ENCODE results near the gene SPRED2. TPM values are rescaled to one million over a fixed set of nuclear protein-coding genes. Genes with fewer than 3 reads are reported as not detected.

SPRED2 gene
- polyA plus RNA-seq, 1 donor from 2014 or later, result 5.3 TPM

DNA sequence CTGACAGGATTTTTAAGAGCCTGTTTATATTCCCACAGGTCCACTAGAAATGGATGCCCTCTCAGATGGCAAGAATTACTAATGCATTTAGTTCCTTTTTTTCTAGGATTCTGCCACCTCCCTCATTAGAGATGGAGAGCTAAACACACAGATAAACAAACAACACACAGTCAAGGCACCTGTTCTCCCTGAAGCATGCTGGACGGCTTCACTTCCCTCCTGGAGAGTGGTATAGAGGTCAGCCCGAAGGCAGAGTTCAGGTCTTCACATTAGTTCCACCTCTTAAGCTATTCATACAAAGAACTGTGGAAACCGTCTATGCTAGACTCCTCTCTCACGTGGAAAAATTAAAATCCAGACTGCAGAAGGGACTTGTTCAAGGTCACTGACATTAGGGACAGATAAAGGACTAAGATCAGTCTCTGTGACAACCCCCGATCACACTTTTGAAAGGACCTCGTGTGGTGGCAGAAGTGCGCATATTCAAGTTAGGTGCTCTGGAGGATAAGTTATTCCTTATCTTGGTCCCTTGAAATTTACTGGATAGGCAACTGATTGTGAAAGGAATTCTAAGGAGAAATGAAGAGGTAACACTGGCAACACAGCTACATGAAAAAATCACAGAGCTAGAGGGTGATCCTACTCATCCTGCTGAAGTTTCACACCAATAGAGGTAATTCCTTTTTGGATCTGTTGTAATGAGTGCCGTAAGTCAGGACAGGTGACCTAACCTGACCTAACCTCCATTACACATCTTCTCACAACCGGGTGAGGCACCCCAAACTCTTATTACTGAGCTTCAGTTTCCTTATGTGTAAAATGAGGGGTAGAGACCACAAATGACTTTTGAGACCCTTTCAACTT, 75.1 kb downstream of the SPRED2 start:
- no peaks in the 10 kb centered on the region for H3K9me2 ChIP-seq (ENCODE audit: insufficient read depth, low read length)
- no peak overlapping the region for H2AFZ ChIP-seq (ENCODE audit: low read depth, low read length)
- H3K9ac ChIP-seq (ENCODE audit: low read length), result no peak overlapping the region
- no peaks in the 10 kb centered on the region for H3K27me3 ChIP-seq (ENCODE audit: insufficient read depth, low read depth, low read length)
- H3K4me2 ChIP-seq (ENCODE audit: low read length), result no peak overlapping the region
- H3K4me3 ChIP-seq (ENCODE audit: low read length), result no peak overlapping the region
- H3K9me3 ChIP-seq (ENCODE audit: low read length), result no peaks in the 10 kb centered on the region
- no peaks in the 10 kb centered on the region for H3K36me3 ChIP-seq (ENCODE audit: insufficient read depth, low read length)
- H3K27ac ChIP-seq (ENCODE audit: low read length), result no peak overlapping the region
- no peaks in the 10 kb centered on the region for H3K79me2 ChIP-seq (replicated peaks; ENCODE audit: insufficient read depth, low read length)
- TF ChIP-seq EP300 (conservative IDR thresholded peaks at IDR 0.05; ENCODE audit: poor library complexity, severe bottlenecking), result no peak
- no peak for TF ChIP-seq EZH2 (IDR thresholded peaks at IDR 0.05; ENCODE audit: borderline replicate concordance, insufficient read depth, low read length, poor library complexity, severe bottlenecking)
- TF ChIP-seq MXI1 (conservative IDR thresholded peaks at IDR 0.05; ENCODE audit: poor library complexity, severe bottlenecking), result no peak
- TF ChIP-seq RAD21 (conservative IDR thresholded peaks at IDR 0.05), result no peak
- TF ChIP-seq SMC3 (conservative IDR thresholded peaks at IDR 0.05; ENCODE audit: poor library complexity), result no peak
- no peak for TF ChIP-seq POLR2AphosphoS5 (IDR thresholded peaks at IDR 0.05)
- no peak for TF ChIP-seq TAF1 (IDR thresholded peaks at IDR 0.05; ENCODE audit: low read depth)
- TF ChIP-seq, protein P1, sequence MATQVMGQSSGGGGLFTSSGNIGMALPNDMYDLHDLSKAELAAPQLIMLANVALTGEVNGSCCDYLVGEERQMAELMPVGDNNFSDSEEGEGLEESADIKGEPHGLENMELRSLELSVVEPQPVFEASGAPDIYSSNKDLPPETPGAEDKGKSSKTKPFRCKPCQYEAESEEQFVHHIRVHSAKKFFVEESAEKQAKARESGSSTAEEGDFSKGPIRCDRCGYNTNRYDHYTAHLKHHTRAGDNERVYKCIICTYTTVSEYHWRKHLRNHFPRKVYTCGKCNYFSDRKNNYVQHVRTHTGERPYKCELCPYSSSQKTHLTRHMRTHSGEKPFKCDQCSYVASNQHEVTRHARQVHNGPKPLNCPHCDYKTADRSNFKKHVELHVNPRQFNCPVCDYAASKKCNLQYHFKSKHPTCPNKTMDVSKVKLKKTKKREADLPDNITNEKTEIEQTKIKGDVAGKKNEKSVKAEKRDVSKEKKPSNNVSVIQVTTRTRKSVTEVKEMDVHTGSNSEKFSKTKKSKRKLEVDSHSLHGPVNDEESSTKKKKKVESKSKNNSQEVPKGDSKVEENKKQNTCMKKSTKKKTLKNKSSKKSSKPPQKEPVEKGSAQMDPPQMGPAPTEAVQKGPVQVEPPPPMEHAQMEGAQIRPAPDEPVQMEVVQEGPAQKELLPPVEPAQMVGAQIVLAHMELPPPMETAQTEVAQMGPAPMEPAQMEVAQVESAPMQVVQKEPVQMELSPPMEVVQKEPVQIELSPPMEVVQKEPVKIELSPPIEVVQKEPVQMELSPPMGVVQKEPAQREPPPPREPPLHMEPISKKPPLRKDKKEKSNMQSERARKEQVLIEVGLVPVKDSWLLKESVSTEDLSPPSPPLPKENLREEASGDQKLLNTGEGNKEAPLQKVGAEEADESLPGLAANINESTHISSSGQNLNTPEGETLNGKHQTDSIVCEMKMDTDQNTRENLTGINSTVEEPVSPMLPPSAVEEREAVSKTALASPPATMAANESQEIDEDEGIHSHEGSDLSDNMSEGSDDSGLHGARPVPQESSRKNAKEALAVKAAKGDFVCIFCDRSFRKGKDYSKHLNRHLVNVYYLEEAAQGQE (IDR thresholded peaks at IDR 0.05; ENCODE audit: borderline replicate concordance), result no peak
- TF ChIP-seq, protein P2, sequence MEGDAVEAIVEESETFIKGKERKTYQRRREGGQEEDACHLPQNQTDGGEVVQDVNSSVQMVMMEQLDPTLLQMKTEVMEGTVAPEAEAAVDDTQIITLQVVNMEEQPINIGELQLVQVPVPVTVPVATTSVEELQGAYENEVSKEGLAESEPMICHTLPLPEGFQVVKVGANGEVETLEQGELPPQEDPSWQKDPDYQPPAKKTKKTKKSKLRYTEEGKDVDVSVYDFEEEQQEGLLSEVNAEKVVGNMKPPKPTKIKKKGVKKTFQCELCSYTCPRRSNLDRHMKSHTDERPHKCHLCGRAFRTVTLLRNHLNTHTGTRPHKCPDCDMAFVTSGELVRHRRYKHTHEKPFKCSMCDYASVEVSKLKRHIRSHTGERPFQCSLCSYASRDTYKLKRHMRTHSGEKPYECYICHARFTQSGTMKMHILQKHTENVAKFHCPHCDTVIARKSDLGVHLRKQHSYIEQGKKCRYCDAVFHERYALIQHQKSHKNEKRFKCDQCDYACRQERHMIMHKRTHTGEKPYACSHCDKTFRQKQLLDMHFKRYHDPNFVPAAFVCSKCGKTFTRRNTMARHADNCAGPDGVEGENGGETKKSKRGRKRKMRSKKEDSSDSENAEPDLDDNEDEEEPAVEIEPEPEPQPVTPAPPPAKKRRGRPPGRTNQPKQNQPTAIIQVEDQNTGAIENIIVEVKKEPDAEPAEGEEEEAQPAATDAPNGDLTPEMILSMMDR (IDR thresholded peaks at IDR 0.05; ENCODE audit: poor library complexity, severe bottlenecking), result no peak
- H3F3A ChIP-seq (ENCODE audit: insufficient read depth, low read length, poor library complexity, severe bottlenecking), result no peaks in the 10 kb centered on the region
- no peaks in the 10 kb centered on the region for H4K20me1 ChIP-seq (ENCODE audit: insufficient read depth)

DNA sequence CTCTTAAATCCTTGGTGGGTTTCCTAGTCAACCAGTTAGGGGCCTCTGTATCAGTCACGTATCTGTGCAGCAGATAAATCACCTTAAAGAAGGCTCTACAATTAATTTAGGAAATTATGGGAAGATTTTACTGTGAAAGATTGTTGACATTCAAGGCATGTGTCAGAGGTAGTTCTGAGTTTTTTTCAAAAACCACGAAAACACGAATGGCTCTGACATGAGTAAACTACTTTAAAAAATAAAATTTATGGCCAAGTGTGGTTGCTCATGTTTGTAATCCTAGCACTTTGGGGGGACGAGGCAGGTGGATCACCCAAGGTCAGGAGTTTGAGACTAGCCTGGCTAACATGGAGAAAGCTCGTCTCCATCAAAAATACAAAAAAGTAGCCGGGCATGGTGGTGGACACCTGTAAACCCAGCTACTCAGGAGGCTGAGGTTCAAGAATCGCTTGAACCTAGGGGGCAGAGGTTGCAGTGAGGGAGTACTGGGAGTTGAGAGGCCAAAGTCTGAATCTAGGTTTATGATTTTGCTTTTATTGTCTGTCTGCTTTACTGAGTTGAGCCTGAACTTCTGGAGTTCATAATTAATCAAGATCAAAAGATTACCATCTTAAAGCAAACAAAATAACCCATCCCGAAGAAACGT, 77.1 kb downstream of the SPRED2 start:
- Histone ChIP-seq H4K20me1 (ENCODE audit: insufficient read depth) (no peaks in the 10 kb centered on the region), H3K79me2 (replicated peaks; ENCODE audit: insufficient read depth, low read length) (no peaks in the 10 kb centered on the region), H3K9ac (ENCODE audit: low read length) (no peak overlapping the region), H3K9me3 (ENCODE audit: low read length) (no peaks in the 10 kb centered on the region), H3K4me2 (ENCODE audit: low read length) (no peak overlapping the region), H2AFZ (ENCODE audit: low read depth, low read length) (no peak overlapping the region), H3F3A (ENCODE audit: insufficient read depth, low read length, poor library complexity, severe bottlenecking) (no peaks in the 10 kb centered on the region), H3K27ac (ENCODE audit: low read length) (no peak overlapping the region), H3K36me3 (ENCODE audit: insufficient read depth, low read length) (no peaks in the 10 kb centered on the region), H3K4me3 (ENCODE audit: low read length) (no peak overlapping the region), H3K9me2 (ENCODE audit: insufficient read depth, low read length) (no peaks in the 10 kb centered on the region), H3K27me3 (ENCODE audit: insufficient read depth, low read depth, low read length) (no peaks in the 10 kb centered on the region)
- TF ChIP-seq MXI1 (conservative IDR thresholded peaks at IDR 0.05; ENCODE audit: poor library complexity, severe bottlenecking) (no peak), TAF1 (IDR thresholded peaks at IDR 0.05; ENCODE audit: low read depth) (no peak)
